HG03175 (cell line): ENCODE measurements around the gene KDM1B.
"Not testable (repeated sequence)": the region's sequence is repeated elsewhere in the genome, so short reads cannot be mapped to it uniquely, and the experiment has no call there.

Experiments used
- ATAC-seq: cut with Tn5 transposase; IDR thresholded peaks from one replicate; pipeline ENCODE4 v1.9.1; 2021; ENCODE audit warnings: mild to moderate bottlenecking, moderate library complexity; ENCODE audit not compliant: unreplicated experiment

KDM1B gene

DNA sequence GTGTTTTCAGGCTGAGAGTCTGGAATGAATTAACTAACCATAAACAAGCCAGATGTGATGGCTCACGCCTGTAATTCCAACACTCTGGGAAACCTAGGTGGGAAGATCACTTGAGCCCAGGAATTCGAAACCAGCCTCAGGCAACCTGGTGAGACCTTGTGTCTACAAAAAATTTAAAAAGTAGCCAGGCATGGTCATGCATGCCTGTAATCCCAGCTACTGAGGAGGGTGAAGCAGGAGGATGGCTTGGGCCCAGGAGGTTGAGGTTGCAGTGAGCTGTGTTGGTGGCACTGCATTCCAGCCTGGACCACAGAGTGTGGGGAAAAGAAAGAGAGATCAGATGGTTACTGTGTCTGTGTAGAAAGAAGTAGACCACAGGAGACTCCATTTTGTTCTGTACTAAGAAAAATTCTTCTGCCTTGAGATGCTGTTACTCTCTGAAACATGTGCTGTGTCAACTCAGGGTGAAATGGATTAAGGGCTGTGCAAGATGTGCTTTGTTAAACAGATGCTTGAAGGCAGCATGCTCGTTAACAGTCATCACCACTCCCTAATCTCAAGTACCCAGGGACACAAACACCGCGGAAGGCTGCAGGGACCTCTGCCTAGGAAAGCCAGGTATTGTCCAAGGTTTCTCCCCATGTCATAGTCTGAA is 71.4 kb downstream of the KDM1B start:
- not testable (repeated sequence) for ATAC-seq

DNA sequence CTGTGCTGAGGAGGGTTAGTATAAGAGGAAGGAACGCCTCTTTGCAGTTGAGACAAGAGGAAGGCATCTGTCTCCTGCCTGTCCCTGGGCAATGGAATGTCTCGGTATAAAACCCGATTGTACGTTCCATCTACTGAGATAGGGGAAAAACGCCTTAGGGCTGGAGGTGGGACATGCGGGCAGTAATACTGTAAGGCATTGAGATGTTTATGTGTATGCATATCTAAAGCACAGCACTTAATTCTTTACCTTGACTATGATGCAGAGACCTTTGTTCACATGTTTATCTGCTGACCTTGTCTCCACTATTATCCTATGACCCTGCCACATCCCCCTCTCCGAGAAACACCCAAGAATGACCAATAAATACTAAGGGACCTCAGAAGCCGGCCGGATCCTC is 71.9 kb downstream of the KDM1B start:
- not testable (repeated sequence) for ATAC-seq

DNA sequence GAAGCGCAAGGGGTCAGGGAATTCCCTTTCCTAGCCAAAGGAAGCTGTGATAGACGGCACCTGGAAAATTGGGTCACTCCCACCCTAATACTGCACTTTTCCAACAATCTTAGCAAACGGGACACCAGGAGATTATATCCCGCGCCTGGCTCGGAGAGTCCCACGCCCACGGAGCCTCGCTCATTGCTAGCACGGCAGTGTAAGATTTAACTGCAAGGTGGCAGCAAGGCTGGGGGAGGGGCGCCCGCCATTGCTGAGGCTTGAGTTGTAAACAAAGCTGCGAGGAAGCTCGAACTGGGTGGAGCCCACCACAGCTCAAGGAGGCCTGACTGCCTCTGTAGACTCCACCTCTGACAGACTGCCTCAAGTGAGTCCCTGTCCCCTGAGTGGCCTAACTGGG is 73.4 kb downstream of the KDM1B start:
- not testable (repeated sequence) for ATAC-seq

DNA sequence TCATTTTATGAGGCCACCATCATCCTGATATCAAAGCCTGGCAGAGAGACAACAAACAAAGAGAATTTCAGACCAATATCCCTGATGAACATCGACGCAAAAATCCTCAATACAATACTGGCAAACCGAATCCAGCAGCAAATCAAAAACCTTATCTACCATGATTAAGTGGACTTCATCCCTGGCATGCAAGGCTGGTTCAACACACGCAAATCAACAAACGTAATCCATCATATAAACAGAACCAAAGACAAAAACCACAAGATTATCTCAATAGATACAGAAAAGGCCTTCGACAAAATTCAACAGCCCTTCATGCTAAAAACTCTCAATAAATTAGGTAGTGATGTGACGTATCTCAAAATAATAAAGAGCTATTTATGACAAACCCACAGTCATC is 76.6 kb downstream of the KDM1B start:
- ATAC-seq, result not testable (repeated sequence)

DNA sequence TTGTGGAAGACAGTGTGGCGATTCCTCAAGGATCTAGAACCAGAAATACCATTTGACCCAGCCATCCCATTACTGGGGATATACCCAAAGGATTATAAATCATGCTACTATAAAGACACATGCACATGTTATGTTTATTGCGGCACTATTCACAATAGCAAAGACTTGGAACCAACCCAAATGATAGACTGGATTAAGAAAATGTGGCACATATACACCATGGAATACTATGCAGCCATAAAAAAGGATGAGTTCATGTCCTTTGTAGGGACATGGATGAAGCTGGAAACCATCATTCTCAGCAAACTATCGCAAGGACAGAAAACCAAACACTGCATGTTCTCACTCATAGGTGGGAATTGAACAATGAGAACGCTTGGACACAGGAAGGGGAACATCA is 78.5 kb downstream of the KDM1B start:
- ATAC-seq, result not testable (repeated sequence)

DNA sequence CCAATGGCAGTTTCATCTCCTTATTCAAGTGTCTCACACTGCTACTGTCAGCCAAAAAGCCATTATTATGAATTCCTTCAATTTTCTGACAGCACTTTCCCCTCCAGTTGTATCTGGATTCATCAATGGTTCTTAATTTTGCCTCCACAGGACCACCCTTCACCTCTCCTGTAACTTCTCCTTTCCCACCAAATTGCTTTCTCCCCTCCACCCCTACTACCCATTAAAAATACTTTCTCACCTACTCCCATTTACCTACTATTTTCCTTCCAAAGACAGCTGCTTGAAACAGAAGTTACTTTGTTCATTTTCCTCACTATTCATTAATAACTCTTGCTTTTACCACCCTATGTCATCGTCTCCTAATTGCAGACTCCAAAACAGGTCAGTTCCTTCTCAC is 79.3 kb downstream of the KDM1B start:
- ATAC-seq, result no peak

DNA sequence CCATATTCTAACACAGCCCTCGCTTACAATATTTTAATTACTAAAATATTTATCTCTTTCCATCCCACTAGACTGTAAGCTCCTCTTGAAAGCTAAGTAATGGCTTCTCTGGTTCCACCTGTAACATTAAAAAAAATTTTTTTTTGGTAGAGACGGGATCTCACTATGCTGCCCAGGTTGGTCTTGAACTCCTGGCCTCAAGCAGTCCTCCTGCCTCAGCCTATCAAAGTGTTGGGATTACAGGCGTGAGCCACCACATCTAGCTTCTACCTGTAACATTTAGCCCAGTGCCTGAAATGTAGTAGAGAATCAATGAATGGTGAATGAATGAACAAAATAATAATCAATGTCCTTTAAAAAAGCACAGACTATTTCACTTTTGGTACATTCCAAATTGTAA is 80.3 kb downstream of the KDM1B start:
- ATAC-seq, result no peak

DNA sequence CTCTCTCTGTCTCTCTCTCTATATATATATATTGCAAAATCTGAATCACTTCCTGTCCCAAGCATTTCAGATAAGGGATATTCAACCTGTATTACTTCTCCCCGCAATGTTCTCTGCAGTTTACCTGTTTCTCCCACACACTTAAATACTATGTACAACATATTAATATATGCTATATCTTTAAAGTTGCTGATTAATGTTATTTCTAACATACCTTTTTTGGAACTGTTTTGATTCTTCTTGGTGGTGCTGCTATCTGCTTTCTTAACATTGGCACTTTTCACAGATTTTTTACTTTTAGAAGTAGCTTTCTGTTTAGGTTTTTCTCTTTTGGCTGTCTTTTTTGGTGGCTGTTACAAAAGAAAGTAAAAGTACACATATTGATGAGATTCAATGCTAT is 81.9 kb downstream of the KDM1B start:
- no peak for ATAC-seq

DNA sequence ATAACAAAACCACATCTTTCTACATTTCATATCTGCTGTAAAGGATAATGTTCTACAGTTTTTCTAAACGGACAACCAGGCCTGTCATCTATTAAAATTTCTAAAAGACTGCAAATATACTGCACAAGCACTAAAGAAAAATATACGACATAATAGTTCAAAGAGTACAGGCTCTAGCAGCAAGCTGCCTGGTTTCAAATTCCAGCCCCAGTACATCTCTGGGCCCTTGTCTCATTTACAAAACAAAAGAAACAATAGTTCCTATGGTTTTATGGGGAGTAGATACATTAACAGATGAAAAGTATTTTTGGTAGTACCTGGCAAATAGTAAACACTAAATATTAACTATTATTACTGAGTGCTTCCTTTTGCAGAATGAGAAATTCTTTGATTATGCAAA is 85.0 kb downstream of the KDM1B start:
- no peak for ATAC-seq

DNA sequence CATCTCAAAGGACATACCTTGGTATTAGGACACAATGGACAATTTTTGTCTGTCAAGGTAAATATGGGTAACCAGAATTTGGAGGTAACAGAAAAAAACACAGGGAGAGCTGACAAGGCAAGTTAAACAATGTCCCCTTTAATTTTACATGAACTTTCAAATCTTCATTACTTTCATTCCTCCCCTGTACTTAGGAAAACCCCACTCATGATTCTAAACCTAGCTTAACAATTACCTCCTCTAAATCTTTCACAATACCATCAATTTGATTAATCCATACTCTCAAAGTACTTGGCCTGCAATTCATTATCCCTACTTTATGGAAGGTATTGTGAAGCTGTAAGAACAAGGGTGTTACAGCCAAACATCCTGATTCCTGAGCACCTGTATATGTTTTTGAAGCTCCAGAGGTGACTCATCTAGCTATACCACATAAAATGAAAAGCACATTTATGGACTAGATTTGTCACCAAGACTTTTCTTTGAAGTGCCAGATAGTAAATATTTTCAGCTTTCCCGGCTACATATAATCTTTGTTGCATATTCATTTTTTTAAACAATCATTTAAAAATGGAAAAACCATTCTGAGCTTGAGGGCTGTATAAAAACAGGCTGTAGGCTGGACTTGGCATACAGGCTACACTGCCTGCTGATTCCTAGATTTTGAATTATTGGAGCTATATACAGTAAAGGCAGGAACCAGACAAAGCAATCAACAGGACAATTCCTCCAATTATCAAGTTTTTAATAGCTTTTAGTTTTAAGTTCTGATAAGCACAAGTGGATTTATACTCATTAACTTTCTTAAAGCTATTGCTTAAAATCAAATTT is 86.2 kb downstream of the KDM1B start:
- ATAC-seq, result no peak

DNA sequence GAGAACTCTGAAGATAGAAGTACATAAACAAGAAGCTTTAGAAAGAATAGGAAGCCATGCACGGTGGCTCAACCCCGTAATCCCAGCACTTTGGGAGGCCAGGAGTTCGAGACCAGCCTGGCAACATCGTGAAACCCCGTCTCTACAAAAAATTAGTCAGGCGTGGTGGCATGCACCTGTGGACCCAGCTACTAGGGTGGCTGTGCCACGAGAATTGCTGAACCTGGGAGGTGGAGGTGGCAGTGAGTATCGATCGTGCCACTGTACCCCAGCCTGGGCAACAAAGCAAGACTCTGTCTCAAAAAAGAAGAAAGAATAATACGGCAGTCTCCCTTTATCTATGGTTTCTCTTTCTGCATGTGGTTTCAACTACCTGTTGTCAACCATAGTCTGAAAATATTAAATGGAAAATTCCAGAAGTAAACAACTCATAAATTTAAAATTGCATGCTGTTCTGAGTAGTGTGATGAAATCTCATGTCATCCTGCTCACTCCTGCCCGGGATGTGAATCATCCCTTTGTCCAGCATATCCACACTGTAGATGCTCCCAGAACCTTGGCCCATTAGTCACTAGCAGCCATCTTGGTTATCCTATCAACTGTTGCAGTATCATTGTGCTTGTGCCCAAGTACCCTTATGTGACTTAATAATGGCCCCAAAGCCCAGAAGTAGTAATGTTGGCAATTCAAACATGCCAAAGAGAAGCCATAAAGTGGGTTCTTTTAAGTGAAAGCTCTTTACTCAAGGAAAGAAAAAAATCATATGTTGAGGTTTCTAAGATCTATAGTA is 87.0 kb downstream of the KDM1B start:
- ATAC-seq, result no peak

DNA sequence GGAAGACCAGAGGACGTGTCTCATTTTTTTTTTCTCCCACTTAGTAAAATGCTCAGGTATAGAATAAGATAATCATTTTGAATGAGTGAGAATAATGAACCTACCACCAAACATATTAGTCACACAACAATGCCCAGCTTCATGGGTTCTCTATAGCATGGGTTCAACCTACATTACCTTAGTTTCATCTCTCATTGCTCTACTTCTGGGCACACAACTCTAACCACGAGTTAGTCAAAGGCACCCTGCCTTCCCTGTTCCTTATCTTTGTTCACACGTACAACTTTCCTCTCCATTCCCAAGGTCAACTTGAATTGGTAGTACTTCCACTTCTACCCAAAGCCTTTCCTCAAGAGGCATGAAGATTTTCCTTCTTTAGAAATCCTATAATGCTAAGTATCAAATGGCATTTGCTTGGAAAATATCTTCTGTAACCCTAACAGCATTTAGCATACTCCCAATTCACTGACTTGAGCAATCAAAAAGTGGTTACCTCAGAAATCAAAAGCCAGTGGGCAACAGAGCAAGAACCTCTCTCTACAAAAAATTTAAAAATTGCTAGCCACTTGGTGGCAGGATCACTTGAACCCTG is 88.2 kb downstream of the KDM1B start:
- no peak for ATAC-seq

DNA sequence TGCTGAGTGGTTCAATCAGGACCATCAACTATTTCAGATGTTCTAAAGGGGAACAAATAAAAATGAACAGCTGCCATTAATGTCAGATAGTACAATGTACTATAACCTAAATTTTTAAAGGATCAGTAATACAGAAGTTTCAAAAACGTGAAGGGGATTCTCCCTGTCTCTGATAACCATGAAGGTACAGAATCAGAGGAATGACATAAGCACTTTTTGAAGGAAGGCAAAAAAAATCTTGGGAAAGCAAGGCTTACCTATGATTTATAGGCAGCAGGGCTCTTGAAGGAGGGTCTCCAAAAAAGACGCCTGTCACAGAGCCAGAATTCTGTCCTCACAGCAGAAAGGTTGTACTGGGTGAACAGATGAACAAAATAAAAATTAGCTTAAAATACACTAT is 89.0 kb downstream of the KDM1B start:
- ATAC-seq, result no peak

DNA sequence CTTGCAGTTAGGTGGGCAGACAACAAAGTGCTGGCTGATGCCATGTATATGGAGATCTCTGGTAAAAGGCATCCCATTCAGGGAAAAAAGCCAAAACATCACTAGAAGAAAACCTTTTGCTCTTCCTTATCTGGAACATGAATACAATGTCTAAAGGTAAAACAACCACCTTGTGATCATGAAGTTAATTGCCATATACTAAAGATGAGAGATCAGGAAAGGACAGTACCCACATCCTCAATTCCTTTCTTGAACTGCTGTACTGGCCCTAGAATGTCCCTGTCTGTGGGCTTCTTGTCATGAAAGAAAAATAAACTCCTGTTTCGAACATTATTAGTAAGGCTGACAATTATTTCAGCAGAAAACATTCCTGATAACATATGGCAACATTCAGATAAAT is 89.9 kb downstream of the KDM1B start:
- no peak for ATAC-seq

DNA sequence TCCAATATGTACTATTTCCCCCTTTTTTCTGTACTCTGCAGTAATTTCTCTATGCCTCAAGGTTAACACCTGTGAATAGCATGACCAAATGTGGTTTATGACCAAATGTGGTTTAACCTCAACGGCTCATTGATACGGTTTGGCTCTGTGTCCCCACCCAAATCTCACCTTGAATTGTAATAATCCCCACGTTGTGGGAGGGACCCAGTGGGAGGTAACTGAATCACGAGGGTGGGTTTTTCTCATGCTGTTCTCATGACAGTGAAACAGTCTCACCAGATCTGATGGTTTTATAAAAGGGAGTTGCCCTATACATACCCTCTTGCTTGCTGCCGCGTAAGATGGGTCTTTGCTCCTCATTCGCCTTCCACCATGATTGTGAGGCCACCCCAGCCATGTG is 90.4 kb downstream of the KDM1B start:
- ATAC-seq, result peak; percentile 47

DNA sequence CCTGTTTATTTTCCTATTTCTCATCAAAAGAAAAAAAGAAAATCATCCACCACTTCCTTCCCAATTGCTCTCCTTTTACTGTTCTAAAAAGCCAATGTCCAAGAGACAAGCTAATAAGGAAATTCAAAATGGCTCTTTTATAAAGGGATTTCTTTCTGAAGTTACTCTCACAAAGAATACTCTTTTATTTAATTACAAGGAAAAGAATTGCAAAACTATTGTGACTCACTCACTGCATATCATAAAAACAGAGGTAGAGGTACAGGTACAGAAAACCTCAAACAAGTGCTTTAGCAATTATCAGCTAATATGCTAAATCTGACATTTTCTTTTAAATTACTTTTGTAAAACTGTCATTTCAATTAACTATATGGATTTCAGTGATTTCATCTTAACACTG is 91.0 kb downstream of the KDM1B start:
- no peak for ATAC-seq

DNA sequence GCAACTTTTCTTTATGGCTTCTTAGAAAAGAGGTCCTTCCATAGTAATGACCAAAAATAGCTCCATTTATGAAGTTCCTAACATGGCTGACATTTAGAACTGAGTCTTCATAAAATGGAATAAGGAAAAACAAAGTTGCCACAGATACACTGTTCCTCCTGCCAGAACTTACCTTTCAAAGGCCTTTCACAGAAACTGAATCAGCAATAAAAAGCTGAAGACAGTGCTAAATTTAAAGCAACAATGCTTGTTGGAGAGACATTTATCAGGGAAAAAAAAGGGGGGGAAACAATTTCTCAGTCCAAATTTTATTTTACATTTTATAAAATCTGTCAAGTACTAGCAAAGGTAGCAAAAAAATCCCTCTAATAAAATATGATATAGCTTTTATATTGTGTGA is 91.8 kb downstream of the KDM1B start:
- ATAC-seq, result no peak

DNA sequence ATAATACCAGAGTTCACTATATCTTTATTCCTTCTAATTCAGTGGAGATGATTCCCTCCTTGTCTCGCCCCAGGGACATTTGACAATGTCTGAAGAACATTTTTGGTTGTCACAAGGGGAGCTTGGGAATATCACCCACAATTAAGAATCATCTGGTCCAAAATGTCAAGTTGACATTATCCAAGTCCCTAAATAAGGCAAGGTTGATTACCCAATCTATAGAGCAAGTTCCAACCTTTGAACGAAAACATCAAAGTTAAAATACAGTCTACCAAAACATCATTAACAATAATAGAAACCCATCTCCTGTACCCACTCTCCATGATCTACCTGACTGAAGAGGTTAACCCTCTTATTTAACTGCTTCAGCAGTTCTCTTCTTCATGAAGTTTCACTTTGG is 93.5 kb downstream of the KDM1B start:
- ATAC-seq, result no peak

DNA sequence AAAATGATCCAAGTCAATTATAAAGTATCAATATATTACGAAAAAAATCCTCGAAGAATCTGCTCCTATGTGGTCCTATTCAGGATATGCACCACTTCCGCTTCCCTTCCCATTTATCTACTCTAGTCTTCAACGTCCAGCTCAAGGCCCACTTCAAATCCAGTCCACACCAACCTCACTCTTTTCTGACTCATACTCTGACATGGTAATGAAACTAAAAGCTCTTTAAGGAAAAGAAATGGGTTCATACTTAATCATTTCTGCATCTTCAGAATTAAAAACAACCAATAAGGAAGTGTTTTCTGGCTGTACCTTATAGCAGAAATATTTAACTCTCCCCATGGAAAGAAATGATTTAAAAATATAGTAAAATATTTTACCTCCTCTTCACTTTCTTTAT is 94.0 kb downstream of the KDM1B start:
- no peak for ATAC-seq

DNA sequence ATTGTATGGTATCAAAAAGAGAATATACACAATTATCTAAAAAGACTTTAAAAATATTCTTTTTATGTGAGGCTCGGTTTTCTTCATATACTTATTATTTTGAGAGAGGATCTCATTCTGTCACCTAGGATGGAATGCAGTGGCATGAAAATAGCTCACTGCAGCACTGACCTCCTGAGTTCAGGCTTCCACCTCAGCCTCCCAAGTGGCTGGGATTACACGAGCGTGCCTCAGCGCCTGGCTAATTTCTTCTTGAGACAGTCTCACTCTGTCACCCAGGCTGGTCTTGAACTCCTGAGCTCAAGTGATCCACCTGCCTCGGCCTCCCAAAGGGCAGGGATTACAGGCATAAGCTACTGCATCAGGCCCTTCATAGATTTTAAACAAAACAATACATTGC is 98.4 kb downstream of the KDM1B start:
- ATAC-seq, result no peak

DNA sequence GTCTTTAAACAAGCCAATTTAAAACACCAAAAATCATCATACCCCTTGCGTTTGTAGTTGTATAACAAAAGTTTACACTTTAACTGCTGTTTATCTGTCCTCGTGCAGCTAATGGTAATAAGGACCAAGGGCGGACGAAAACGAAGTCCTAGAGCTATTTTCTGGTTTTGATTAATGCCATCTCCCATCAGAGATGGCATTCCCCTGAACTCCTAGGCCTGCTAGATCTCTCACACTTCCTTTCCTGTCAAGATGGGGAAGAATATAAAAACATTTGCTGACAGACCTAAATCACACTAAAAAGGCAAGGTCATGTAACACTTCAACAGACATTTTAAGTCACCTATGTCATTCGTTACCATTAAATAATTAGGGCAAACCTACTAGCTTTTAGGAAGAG is 99.6 kb downstream of the KDM1B start:
- ATAC-seq, result no peak
